Fibroblast of lung (primary cell): Measurements from ENCODE around the gene PLA2G7. TPM values are rescaled to one million over a fixed set of nuclear protein-coding genes. Genes with fewer than 3 reads are reported as not detected.

ENCODE experiments used
- DNase-seq, 2 donors: peaks; one replicate each; pipeline versions ENCODE4 v3.0.0 to v3.0.0-alpha.2; 2010; ENCODE audit warnings: low read depth in 2 of 2
- H2AFZ ChIP-seq: 2 replicates; pipeline ENCODE4 v1.5.1; 2012; ENCODE audit warnings: low read length, control low read depth, inconsistent platforms
- H3K27ac ChIP-seq: 2 replicates; pipeline ENCODE4 v1.5.1; 2011; ENCODE audit warnings: low read length, control low read depth; ENCODE audit not compliant: insufficient read depth
- H3K27me3 ChIP-seq: 2 replicates; pipeline ENCODE4 v1.5.1; 2011; ENCODE audit warnings: mild to moderate bottlenecking, low read length; ENCODE audit not compliant: control insufficient read depth, insufficient read depth
- H3K36me3 ChIP-seq: 2 replicates; pipeline ENCODE4 v1.5.1; 2011; ENCODE audit warnings: low read length; ENCODE audit not compliant: control insufficient read depth, insufficient read depth
- H3K4me1 ChIP-seq: 2 replicates; pipeline ENCODE4 v1.5.1; 2011; ENCODE audit warnings: low read length; ENCODE audit not compliant: control insufficient read depth, insufficient read depth; ENCODE audit errors: extremely low read depth
- H3K4me2 ChIP-seq: 2 replicates; pipeline ENCODE4 v1.5.1; 2011; ENCODE audit warnings: low read length, control low read depth; ENCODE audit not compliant: insufficient read depth; ENCODE audit errors: extremely low read depth
- H3K4me3 ChIP-seq, 4 experiments: fragments of 200-600 bp in 1 of 4; sonication (generic) in 1 of 4; replicated peaks in 1 of 4; 2 replicates each; pipeline ENCODE4 v1.5.1; 2011 to 2016; ENCODE audit warnings: low read length in 4 of 4, low read depth in 3 of 4, mild to moderate bottlenecking in 3 of 4, control low read depth in 2 of 4, inconsistent platforms in 1 of 4, mixed read lengths in 1 of 4; ENCODE audit not compliant: insufficient read depth in 1 of 4; ENCODE audit errors: control extremely low read depth in 1 of 4
- H3K79me2 ChIP-seq: 2 replicates; pipeline ENCODE4 v1.5.1; 2012; ENCODE audit warnings: mild to moderate bottlenecking, low read length, inconsistent platforms; ENCODE audit not compliant: control insufficient read depth, insufficient read depth
- H3K9ac ChIP-seq: 2 replicates; pipeline ENCODE4 v1.5.1; 2011; ENCODE audit warnings: mild to moderate bottlenecking, low read length, control low read depth; ENCODE audit not compliant: insufficient read depth
- H3K9me3 ChIP-seq: 2 replicates; pipeline ENCODE4 v1.5.1; 2012; ENCODE audit warnings: low read depth, low read length; ENCODE audit not compliant: control insufficient read depth, insufficient read depth
- H4K20me1 ChIP-seq: 2 replicates; pipeline ENCODE4 v1.5.1; 2011; ENCODE audit warnings: low read length; ENCODE audit not compliant: control insufficient read depth, insufficient read depth; ENCODE audit errors: extremely low read depth
- CTCF ChIP-seq, 2 donors: IDR thresholded peaks in 1 of 2; conservative IDR thresholded peaks in 1 of 2; 1 replicate in 1 of 2; 2 replicates in 1 of 2; pipeline ENCODE4 v1.5.1; 2011 to 2012; ENCODE audit warnings: low read length in 2 of 2, control low read depth in 1 of 2, inconsistent platforms in 1 of 2, low read depth in 1 of 2, mild to moderate bottlenecking in 1 of 2
- EZH2 ChIP-seq: IDR thresholded peaks from 2 replicates; pipeline ENCODE4 v1.5.1; 2012; ENCODE audit warnings: low read length, control low read depth, mild to moderate bottlenecking; ENCODE audit errors: missing control alignments
- polyA minus RNA-seq: library from RNA; depleted of rRNA, polyadenylated mRNA; stranded (reverse); fragments of >200 nt; gene quantifications from 2 replicates; pipeline ENCODE4 v1.2.3, GENCODE V29; 2011; ENCODE audit warnings: low replicate concordance
- polyA plus RNA-seq, 2 donors: library from polyadenylated mRNA; depleted of rRNA in 1 of 2; stranded (reverse) in 1 of 2; unstranded in 1 of 2; fragments of >200 nt; gene quantifications; 2 replicates each; pipeline ENCODE4 v1.2.1, GENCODE V29; 2011 to 2012; ENCODE audit warnings: missing spikeins in 1 of 2
- total RNA-seq: library from RNA; depleted of rRNA; stranded (reverse); fragments of >200 nt; gene quantifications from 2 replicates; pipeline ENCODE4 v1.2.1, GENCODE V29; 2014

Gene PLA2G7
- total RNA-seq, result under 0.01 TPM in 1 of 2 replicates, not detected in the other
- polyA plus RNA-seq, result not detected in 2 replicates
- not detected in 2 replicates for polyA plus RNA-seq (2012)
- not detected in 2 replicates for polyA minus RNA-seq

- H3K79me2 ChIP-seq, result no peaks in the 10 kb centered on the region
- no peaks in the 10 kb centered on the region for H3K4me1 ChIP-seq
- H3K27ac ChIP-seq, result no peak within 1 kb of the TSS
- H3K36me3 ChIP-seq, result no peaks in the 10 kb centered on the region
- H3K4me2 ChIP-seq, result peak within 1 kb of the TSS; percentile 37
- no peak within 1 kb of the TSS for H2AFZ ChIP-seq
- H3K4me3 ChIP-seq, result peak within 1 kb of the TSS in 3 of 4 experiments; percentile 15 to 60 (median 38)
- peaks cover 28% of the 10 kb centered on the region for H3K27me3 ChIP-seq
- peak; percentile 16 to 24 for DNase-seq
- no peaks in the 10 kb centered on the region for H3K9me3 ChIP-seq
- no peak within 1 kb of the TSS for H3K9ac ChIP-seq
- TF ChIP-seq EZH2 (peak; percentile 85), CTCF (conservative IDR thresholded peaks at IDR 0.05 in 1 of 2, IDR thresholded peaks at IDR 0.05 in 1 of 2; ENCODE audit: low read depth in 1 of 2, low read length in 2 of 2) (no peak)
- no peaks in the 10 kb centered on the region for H4K20me1 ChIP-seq
These were observed at the start of gene PLA2G7 for GRCh38 chr6:46734867-46735719. Gene PLA2G7 (minus strand): TSS chr6:46735375. CDS start chr6:46722891, 12,484 bp downstream.

- no peak overlapping the region for H2AFZ ChIP-seq
- H3K27ac ChIP-seq, result no peak overlapping the region
- H3K4me1 ChIP-seq, result no peaks in the 10 kb centered on the region
- H3K9ac ChIP-seq, result no peak overlapping the region
- H4K20me1 ChIP-seq, result no peaks in the 10 kb centered on the region
- DNase-seq, result no peak
- no peaks in the 10 kb centered on the region for H3K9me3 ChIP-seq
- H3K4me2 ChIP-seq, result no peak overlapping the region
- H3K79me2 ChIP-seq, result no peaks in the 10 kb centered on the region
- H3K4me3 ChIP-seq, result no peak overlapping the region
- H3K27me3 ChIP-seq, result no peaks in the 10 kb centered on the region
- no peaks in the 10 kb centered on the region for H3K36me3 ChIP-seq
- TF ChIP-seq CTCF (conservative IDR thresholded peaks at IDR 0.05 in 1 of 2, IDR thresholded peaks at IDR 0.05 in 1 of 2; ENCODE audit: low read depth in 1 of 2, low read length in 2 of 2), result no peak
These were observed 49.4 kb upstream of the PLA2G7 start for GRCh38 chr6:46784535-46784934.

- TF ChIP-seq EZH2 (no peak), CTCF (conservative IDR thresholded peaks at IDR 0.05 in 1 of 2, IDR thresholded peaks at IDR 0.05 in 1 of 2; ENCODE audit: low read depth in 1 of 2, low read length in 2 of 2) (peak; percentile 71 to 73)
These were observed 46.6 kb upstream of the PLA2G7 start for GRCh38 chr6:46781478-46782378.

More at GRCh38 chr6:46781478-46782378, 46.6 kb upstream of the PLA2G7 start:
- H3K27me3 ChIP-seq, result no peaks in the 10 kb centered on the region
- H3K4me2 ChIP-seq, result no peak overlapping the region
- no peak overlapping the region for H3K9ac ChIP-seq
- no peaks in the 10 kb centered on the region for H3K36me3 ChIP-seq
- H4K20me1 ChIP-seq, result no peaks in the 10 kb centered on the region
- peak; percentile 49 to 74 for DNase-seq
- no peak overlapping the region for H3K4me3 ChIP-seq
- H3K9me3 ChIP-seq, result no peaks in the 10 kb centered on the region
- H3K27ac ChIP-seq, result no peak overlapping the region
- no peaks in the 10 kb centered on the region for H3K4me1 ChIP-seq
- H2AFZ ChIP-seq, result no peak overlapping the region
- H3K79me2 ChIP-seq, result no peaks in the 10 kb centered on the region
